ENCODE results near the gene PRKCB. TPM values are rescaled to one million over a fixed set of nuclear protein-coding genes. Genes with fewer than 3 reads are reported as not detected.

Gene PRKCB
- total RNA-seq, 1 donor from 2014 or later = 24.1 TPM

DNA sequence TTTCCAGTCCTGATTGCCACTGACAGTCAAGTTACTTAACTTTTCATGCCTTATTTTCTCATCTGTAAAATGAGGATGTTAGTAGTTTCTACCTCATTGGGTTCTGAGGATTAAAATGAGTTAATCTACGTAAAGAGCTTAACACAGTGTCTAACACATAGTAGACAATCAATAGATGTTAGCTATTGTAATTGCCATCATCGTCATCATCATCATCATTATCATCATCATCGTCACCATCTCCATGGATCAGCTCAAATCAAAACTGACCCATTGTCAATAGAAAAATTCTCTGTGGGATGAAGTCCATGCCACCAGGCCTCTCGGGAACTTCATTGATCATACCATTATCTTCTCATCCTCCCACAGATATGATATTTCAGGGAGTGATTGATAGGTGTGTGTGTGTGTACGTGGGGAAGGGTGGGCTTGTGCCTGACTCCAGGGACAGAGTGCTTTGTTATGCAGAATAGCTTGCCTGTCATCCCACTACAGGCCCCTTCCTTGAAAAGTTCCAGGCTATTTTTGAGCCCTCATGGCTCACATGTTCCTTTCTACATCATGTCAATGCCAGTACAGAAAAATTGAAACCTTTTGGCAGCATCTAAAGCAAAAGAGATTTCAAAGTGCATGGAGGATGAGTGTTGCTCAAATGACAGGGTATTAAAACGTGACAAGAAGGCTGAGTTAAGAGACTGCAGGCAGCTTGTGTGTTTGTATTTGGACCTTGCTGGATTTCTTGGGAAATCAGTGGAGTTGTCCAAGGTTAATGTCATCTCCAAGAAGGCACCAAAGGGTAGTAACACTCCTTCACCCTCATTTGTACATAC, 133.9 kb downstream of the PRKCB start:
- Histone ChIP-seq H3K4me3 (no peak overlapping the region), H3K27ac (no peak overlapping the region), H3K4me1 (no peaks in the 10 kb centered on the region), H3K36me3 (no peaks in the 10 kb centered on the region), H3K9me3 (no peaks in the 10 kb centered on the region), H3K27me3 (ENCODE audit: low read depth) (no peaks in the 10 kb centered on the region)
- ATAC-seq = no peak
- TF ChIP-seq, protein P1, sequence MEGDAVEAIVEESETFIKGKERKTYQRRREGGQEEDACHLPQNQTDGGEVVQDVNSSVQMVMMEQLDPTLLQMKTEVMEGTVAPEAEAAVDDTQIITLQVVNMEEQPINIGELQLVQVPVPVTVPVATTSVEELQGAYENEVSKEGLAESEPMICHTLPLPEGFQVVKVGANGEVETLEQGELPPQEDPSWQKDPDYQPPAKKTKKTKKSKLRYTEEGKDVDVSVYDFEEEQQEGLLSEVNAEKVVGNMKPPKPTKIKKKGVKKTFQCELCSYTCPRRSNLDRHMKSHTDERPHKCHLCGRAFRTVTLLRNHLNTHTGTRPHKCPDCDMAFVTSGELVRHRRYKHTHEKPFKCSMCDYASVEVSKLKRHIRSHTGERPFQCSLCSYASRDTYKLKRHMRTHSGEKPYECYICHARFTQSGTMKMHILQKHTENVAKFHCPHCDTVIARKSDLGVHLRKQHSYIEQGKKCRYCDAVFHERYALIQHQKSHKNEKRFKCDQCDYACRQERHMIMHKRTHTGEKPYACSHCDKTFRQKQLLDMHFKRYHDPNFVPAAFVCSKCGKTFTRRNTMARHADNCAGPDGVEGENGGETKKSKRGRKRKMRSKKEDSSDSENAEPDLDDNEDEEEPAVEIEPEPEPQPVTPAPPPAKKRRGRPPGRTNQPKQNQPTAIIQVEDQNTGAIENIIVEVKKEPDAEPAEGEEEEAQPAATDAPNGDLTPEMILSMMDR (IDR thresholded peaks at IDR 0.05) = no peak
- no peak for DNase-seq
- intact Hi-C loops (cut with DNase I) = no loop called here

DNA sequence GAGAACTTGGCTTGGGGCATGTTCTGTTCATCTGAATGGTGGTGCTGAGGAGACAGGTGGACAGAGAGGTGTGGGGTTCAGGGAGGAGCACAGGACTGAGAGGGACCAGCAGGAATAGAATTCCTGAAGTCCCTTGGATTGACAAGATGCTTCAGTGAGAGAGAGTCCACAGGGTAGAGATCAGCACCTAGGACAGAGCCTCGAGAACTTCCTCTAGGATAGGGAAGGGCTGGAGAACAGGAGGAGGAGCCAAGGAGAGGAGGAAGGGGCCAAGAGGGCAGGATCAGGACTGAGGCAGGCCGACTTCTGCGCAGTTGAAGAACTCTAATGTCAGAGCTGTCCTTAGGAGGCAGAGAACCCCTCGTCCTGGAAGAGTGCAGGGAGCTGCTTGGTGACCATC, 138.4 kb downstream of the PRKCB start:
- DNase-seq (no peak), ATAC-seq (no peak)
- H3K27ac ChIP-seq = no peak overlapping the region
- H3K4me3 ChIP-seq = no peak overlapping the region
- intact Hi-C loops (cut with DNase I) = no loop called here
- TF ChIP-seq, protein P1 (IDR thresholded peaks at IDR 0.05) = no peak
- no peaks in the 10 kb centered on the region for H3K27me3 ChIP-seq (ENCODE audit: low read depth)
- no peaks in the 10 kb centered on the region for H3K4me1 ChIP-seq
- H3K36me3 ChIP-seq = no peaks in the 10 kb centered on the region
- H3K9me3 ChIP-seq = no peaks in the 10 kb centered on the region

DNA sequence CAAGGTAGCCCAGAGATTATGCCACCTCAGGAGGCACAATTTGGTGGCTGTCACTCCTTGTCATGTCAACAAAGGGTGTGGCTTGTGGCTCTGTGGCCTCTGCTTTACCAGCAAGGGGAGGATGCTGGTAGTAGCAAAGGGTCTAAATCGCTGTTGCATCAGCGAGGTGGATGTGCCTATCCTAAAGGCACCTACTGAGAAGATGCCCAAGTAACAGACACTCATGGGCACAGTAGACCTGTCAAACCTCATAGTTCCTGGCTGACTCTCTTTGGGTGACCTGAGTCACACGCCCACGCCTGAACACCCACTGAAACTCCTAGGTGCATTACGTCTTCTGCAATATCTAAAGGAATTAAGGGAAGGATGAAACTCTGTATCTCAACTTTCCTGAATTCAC, 139.5 kb downstream of the PRKCB start:
- intact Hi-C loops (cut with DNase I) = no loop called here
- no peak for ATAC-seq

DNA sequence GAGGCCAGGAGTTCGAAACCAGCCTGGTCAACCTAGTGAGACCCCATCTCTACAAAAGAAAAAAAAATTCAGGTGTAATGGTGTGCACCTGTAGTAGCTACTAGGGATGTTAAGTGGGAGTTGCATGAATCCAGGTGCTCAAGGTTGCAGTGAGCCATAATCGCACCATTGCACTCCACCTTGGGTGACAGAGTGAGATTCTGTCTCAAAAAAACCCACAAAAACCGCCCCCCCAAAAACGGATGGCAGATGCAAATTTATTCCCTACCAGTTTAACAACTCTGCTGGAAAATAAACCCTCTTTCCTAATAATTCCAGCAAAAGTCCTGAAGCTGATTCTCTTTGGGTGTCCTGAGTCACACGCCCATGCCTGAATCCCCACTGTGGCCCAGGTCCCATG, 140.3 kb downstream of the PRKCB start:
- intact Hi-C loops (cut with DNase I) = no loop called here
- no peak for DNase-seq
- no peaks in the 10 kb centered on the region for H3K4me1 ChIP-seq
- no peaks in the 10 kb centered on the region for H3K27me3 ChIP-seq (ENCODE audit: low read depth)
- no peak for ATAC-seq
- no peak overlapping the region for H3K4me3 ChIP-seq
- TF ChIP-seq, protein P1 (IDR thresholded peaks at IDR 0.05) = no peak
- no peak overlapping the region for H3K27ac ChIP-seq
- no peaks in the 10 kb centered on the region for H3K9me3 ChIP-seq
- H3K36me3 ChIP-seq = no peaks in the 10 kb centered on the region

More for the DNA sequence above, 139.5 kb downstream of the PRKCB start:
- H3K36me3 ChIP-seq = no peaks in the 10 kb centered on the region
- TF ChIP-seq, protein P1 (IDR thresholded peaks at IDR 0.05) = no peak
- no peak overlapping the region for H3K27ac ChIP-seq
- H3K9me3 ChIP-seq = no peaks in the 10 kb centered on the region
- H3K4me1 ChIP-seq = no peaks in the 10 kb centered on the region
- H3K27me3 ChIP-seq (ENCODE audit: low read depth) = no peaks in the 10 kb centered on the region
- no peak overlapping the region for H3K4me3 ChIP-seq
- no peak for DNase-seq

DNA sequence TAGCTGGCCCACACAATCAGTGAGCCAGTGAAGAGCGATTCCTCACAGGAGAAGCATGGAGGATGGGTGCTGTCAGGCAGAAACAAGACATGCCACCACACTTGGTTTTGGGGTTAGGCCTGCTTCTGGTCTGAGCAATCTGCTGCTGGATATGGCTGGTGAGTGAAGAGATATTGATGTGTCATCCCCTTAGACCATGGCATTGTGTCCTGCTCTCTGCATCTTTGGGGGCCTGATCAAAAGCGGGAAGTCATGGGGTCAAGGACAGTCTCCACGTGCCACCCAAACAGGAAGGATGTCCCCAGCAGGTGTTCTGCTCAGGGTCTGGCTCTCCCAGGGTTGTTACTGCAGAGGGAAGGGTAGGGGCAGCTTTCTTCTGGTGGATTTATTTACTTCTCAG, 140.7 kb downstream of the PRKCB start:
- DNase-seq = no peak
- no peak overlapping the region for H3K4me3 ChIP-seq
- H3K4me1 ChIP-seq = no peaks in the 10 kb centered on the region
- no peak for ATAC-seq
- intact Hi-C loops (cut with DNase I) = no loop called here
- no peaks in the 10 kb centered on the region for H3K27me3 ChIP-seq (ENCODE audit: low read depth)
- no peak overlapping the region for H3K27ac ChIP-seq
- no peaks in the 10 kb centered on the region for H3K36me3 ChIP-seq
- H3K9me3 ChIP-seq = no peaks in the 10 kb centered on the region
- TF ChIP-seq, protein P1 (IDR thresholded peaks at IDR 0.05) = no peak
